HL-60 (cell line): ENCODE measurements around the gene CASTOR1.
A peak's percentile ranks its signal among the peaks of the same experiment; 100 is the strongest.

ENCODE experiments used
- POLR2AphosphoS5 ChIP-seq: IDR thresholded peaks from 2 replicates; pipeline ENCODE4 v1.6.1; 2012; ENCODE audit warnings: low read depth
- TF ChIP-seq, protein P1 (sequence below): IDR thresholded peaks from one replicate; pipeline ENCODE4 v1.5.1; 2011; ENCODE audit warnings: low read length, control low read depth, inconsistent platforms; ENCODE audit not compliant: insufficient read depth

- TF ChIP-seq, protein P1, sequence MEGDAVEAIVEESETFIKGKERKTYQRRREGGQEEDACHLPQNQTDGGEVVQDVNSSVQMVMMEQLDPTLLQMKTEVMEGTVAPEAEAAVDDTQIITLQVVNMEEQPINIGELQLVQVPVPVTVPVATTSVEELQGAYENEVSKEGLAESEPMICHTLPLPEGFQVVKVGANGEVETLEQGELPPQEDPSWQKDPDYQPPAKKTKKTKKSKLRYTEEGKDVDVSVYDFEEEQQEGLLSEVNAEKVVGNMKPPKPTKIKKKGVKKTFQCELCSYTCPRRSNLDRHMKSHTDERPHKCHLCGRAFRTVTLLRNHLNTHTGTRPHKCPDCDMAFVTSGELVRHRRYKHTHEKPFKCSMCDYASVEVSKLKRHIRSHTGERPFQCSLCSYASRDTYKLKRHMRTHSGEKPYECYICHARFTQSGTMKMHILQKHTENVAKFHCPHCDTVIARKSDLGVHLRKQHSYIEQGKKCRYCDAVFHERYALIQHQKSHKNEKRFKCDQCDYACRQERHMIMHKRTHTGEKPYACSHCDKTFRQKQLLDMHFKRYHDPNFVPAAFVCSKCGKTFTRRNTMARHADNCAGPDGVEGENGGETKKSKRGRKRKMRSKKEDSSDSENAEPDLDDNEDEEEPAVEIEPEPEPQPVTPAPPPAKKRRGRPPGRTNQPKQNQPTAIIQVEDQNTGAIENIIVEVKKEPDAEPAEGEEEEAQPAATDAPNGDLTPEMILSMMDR = peak; percentile 82
- 0 out of 2 replicates have a peak, but pooled peaks have one; percentile 12 for TF ChIP-seq POLR2AphosphoS5
These were observed 1.5 kb downstream of the CASTOR1 start for GRCh38 chr22:30287648-30288418.
